ENCODE measurements around the gene ICAM4. TPM values are rescaled to one million over a fixed set of nuclear protein-coding genes. Genes with fewer than 3 reads are reported as not detected.
A peak's percentile ranks its signal among the peaks of the same experiment; 100 is the strongest.

Gene ICAM4
- total RNA-seq, 1 donor: 66.0 TPM

- no peak for DNase-seq (ENCODE audit: low read depth in 2 of 3, low spot score in 2 of 3)
These were observed 3.1 kb downstream of the ICAM4 start, which contains the start of gene ICAM5 for GRCh38 chr19:10289836-10290356. Gene ICAM5, plus strand, starts transcription at chr19:10289952. Its CDS starts 92 bp downstream, at chr19:10290044.

GRCh38 chr19:10290357-10290875, 3.7 kb downstream of the ICAM4 start:
- no peak for DNase-seq (ENCODE audit: low read depth in 2 of 3, low spot score in 2 of 3)

GRCh38 chr19:10290876-10291553, 4.3 kb downstream of the ICAM4 start:
- DNase-seq (ENCODE audit: low read depth in 2 of 3, low spot score in 2 of 3): no peak

- no peak for DNase-seq (ENCODE audit: low read depth in 2 of 3, low spot score in 2 of 3)
These were observed 4.9 kb downstream of the ICAM4 start for GRCh38 chr19:10291554-10292205.

- peak in 2 of 3 donors; percentile 69 to 75 for DNase-seq (ENCODE audit: low read depth in 2 of 3, low spot score in 2 of 3)
These were observed 5.5 kb downstream of the ICAM4 start for GRCh38 chr19:10292206-10292788.

GRCh38 chr19:10292789-10293636, 6.3 kb downstream of the ICAM4 start:
- DNase-seq (ENCODE audit: low read depth in 2 of 3, low spot score in 2 of 3): no peak

- no peak for DNase-seq (ENCODE audit: low read depth in 2 of 3, low spot score in 2 of 3)
These were observed 7.0 kb downstream of the ICAM4 start for GRCh38 chr19:10293637-10294367.

- no peak for DNase-seq (ENCODE audit: low read depth in 2 of 3, low spot score in 2 of 3)
These were observed 7.6 kb downstream of the ICAM4 start for GRCh38 chr19:10294368-10294697.

- peak in 1 of 3 donors; percentile 57 for DNase-seq (ENCODE audit: low read depth in 2 of 3, low spot score in 2 of 3)
These were observed 8.6 kb downstream of the ICAM4 start for GRCh38 chr19:10295305-10295846.

- no peak for DNase-seq (ENCODE audit: low read depth in 2 of 3, low spot score in 2 of 3)
These were observed 9.3 kb downstream of the ICAM4 start for GRCh38 chr19:10295847-10296591.

GRCh38 chr19:10299545-10300458, 13.0 kb downstream of the ICAM4 start:
- DNase-seq (ENCODE audit: low read depth in 2 of 3, low spot score in 2 of 3): peak in 2 of 3 donors; percentile 89 to 94

- DNase-seq (ENCODE audit: low read depth in 2 of 3, low spot score in 2 of 3): peak in 1 of 3 donors; percentile 78
These were observed 18.5 kb downstream of the ICAM4 start for GRCh38 chr19:10305139-10305806.

- no peak for DNase-seq (ENCODE audit: low read depth in 2 of 3, low spot score in 2 of 3)
These were observed 19.6 kb downstream of the ICAM4 start for GRCh38 chr19:10306327-10306726.

GRCh38 chr19:10309423-10309822, 22.7 kb downstream of the ICAM4 start, which contains the start of gene ZGLP1:
Gene ZGLP1, minus strand, starts transcription at chr19:10309815.
- no peak for DNase-seq (ENCODE audit: low read depth in 2 of 3, low spot score in 2 of 3)

GRCh38 chr19:10315335-10316214, 28.8 kb downstream of the ICAM4 start, which contains the start of gene FDX2:
Gene FDX2, minus strand, starts transcription at chr19:10316015. Its CDS starts 19 bp downstream, at chr19:10315996.
- DNase-seq (ENCODE audit: low read depth in 2 of 3, low spot score in 2 of 3): peak; percentile 77 to 82 (median 81)
